ENCODE data around the gene RGSL1.
"Not testable (repeated sequence)": the region's sequence is repeated elsewhere in the genome, so short reads cannot be mapped to it uniquely, and the experiment has no call there.

RGSL1 gene

DNA sequence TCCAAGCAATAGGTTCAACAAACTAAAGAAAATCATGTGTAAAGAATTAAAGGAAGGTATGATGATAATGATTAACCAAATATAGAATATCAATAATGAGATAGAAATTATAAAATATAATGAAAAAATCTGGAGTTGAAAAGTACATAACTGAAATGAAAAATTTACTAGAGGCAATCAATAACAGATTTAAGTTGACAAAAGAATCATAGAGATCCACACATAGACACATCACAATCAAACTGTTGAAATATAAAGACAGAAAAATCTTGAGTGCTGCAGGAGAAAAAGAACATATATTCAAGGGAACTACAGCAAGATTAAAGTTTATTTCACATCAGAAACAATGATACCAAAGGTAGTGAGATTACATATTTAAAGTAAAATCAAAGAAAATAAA is 75.4 kb downstream of the RGSL1 start:
- in situ Hi-C loops (cut with MboI; ENCODE audit: low sequenced_read_pairs): no loop called here

DNA sequence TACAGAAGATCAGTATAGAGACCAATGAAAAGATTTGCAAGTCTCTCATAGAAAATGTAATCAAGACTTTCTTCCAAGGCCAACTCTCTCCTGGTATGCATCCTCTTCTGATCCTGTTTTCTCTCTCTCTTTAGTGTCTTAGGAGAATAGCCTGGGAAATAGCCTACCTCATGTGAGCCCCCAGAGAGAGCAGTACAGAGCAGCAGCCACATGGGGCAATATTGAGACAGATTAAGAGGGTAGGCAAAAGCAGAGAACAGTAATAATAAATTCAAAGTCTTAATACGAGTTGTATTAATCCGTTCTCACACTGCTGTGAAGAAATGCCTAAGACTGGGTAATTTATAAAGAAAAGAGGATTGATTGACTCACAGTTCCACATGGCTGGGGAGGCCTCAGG is 77.7 kb downstream of the RGSL1 start:
- in situ Hi-C loops (cut with MboI; ENCODE audit: low sequenced_read_pairs): no loop called here

DNA sequence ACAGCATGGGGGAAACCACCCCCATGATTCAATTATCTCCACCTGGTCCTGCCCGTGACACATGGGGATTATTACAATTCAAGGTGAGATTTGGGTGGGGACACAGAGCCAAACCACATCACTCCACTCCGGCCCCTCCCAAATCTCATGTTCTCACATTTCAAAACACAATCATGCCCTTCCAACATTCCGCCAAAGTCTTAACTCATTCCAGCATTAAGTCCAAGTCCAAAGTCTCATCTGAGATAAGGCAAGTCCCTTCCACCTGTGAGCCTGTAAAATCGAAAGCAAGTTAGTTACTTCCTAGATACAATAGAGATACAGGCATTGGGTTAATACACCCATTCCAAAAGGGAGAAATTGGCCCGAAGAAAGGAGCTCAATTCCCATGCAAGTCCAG is 78.3 kb downstream of the RGSL1 start:
- in situ Hi-C loops (cut with MboI; ENCODE audit: low sequenced_read_pairs): not testable (repeated sequence)

DNA sequence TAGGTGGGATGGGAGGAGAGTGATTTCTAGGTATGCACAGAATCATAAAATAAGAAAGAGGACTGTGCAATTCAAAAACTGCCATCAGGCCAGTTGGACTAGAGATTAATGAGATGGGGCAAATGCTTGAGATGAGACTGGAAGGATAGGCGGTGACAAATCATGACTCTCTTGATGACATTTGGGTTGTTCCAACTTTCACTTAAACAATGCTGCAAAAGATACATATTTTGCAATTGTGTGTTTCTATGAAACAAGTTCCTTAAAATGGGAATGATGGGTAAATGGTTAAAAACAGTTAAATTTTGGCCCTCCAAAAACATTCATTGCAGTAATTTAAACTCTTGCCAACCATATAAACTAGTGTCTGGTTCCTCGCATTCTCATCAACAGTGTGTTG is 84.0 kb downstream of the RGSL1 start:
- in situ Hi-C loops (cut with MboI; ENCODE audit: low sequenced_read_pairs): no loop called here

DNA sequence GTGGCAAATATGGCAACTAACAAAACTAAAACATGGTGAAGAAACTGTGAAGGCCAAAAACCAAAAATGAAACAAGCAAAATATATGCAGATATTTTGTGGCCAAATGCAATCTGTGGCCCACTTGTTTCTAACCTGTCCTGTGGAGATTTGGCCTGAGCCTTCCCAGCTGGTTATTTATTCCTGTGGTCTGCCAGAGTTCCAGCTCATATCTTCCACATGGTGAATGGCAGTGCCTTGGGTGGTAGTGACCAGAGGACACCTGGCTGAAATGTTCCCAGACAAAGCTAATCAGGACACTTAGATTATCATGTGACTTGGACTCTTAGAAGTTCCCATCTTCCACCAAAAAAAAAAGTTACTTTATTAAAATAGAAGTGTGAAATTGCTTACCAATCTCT is 99.4 kb downstream of the RGSL1 start:
- in situ Hi-C loops (cut with MboI; ENCODE audit: low sequenced_read_pairs): no loop called here

DNA sequence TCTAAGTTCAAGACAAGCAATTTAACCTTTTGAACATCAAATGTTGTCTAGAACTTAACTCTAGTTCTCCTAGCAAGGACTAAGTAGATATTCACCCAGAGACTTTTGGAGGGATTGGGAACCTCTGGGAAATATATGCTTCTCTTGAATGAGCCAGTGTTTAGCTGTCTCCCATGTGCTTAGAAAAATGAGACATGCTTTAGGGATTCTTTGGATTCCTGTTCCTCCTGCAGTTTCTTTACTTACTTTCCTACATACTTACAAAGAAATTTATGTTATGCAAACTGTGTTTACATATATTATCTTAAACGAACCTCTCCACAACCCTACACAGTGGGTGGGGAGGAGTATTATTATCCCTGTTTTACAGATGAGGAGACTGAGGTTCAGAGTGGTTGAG is 99.9 kb downstream of the RGSL1 start:
- in situ Hi-C loops (cut with MboI; ENCODE audit: low sequenced_read_pairs): no loop called here

DNA sequence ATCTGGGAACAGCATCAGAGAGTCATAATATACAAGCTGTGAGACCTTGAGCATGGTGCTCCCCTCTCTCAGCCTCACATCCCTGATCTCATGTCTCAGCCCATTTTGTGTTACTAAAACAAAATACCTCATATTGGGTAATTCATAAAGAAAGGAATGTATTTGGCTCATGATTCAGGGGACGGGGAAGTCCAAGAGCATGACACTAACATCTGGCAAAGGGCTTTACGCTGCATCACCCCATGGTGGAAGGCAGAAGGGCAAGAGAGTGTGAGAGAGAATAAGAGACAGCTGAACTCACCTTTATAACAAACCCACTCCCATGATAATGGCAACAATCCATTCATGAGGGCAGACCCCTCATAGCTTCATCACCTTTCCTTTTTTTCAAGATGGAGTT is 102.6 kb downstream of the RGSL1 start:
- in situ Hi-C loops (cut with MboI; ENCODE audit: low sequenced_read_pairs): no loop called here

DNA sequence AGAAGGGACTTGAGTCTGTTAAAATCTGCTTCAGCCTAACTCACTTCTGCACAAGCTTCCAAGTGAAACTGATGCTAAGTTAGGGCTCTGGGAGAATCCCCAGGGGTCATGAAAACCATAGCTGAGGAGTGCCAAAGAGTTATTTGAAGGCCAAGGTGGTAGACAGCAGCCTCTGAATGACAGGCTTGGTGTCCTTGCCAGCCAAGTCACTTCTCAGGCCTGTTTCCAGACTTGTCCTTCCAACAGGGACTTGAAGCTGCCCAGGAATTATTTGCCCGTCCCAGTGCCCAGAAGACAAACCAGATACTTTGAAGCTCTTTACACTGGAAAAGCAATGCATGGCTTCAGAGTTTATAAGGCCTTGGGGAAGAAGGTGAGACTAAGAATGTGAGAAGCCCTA is 105.5 kb downstream of the RGSL1 start:
- in situ Hi-C loops (cut with MboI; ENCODE audit: low sequenced_read_pairs): no loop called here

DNA sequence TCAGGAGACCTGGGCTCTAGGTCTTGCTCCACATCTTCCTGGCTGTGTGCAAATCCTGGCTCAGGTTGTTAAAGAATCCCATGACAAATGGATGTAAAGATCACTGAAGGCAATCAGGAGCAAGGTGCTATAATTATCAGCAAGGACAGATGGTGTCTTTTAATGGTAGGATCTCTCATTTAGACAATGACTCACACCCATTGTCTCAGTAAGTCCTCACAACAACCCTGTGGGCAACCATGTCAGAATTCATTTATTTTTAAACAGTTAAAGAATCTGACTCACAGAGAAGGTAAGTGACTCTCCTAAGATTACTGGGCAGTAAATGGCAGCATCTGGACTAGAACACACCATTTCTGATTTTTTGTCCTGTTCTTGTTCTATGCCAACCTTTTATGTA is 106.3 kb downstream of the RGSL1 start:
- in situ Hi-C loops (cut with MboI; ENCODE audit: low sequenced_read_pairs): no loop called here

DNA sequence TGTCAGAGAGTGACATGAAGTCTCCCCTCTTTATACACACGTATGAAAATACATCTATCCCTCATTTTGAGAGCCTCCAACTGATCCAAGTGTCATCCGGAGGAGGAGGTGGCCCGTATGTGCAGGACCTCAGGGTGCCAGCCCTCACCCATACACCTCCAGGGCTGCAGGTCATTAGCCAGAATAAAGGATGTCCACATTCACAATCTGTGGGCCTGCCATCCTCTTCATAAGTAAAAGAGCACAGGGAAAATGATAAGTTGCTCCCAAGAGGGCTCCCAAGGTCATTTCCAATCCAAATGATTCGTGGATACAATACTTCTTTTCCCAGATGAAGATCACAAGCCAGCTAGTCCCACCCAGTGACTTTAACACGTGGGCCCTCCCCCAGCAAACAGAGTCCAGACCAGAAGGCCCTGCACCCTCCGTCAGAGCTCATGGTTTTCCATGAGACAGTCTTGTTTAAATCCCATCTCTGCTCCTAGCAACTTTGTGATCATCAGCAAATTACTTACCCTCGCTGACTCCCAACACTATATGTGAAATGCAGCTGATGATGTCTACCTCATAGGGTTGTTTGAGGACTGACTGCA is 110.5 kb downstream of the RGSL1 start:
- in situ Hi-C loops (cut with MboI; ENCODE audit: low sequenced_read_pairs): no loop called here

DNA sequence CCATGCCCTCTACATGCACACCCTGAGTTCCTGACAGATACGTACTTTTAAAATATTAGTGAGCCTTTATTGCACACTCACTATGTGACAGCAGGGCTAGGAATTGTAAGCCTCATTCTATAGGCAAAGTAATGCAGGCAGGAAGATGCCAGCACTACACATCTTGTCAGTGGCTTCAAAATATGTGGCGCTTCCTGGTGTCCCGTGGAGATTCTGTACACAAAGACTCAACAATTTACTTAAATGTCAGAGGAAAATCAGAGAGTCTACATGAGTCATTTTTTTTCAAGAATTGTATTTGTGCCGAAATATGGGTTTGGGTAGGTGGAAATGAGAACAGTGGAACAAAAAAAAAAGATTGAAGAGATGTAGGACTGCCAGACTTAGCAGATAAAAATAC is 111.5 kb downstream of the RGSL1 start:
- in situ Hi-C loops (cut with MboI; ENCODE audit: low sequenced_read_pairs): no loop called here

DNA sequence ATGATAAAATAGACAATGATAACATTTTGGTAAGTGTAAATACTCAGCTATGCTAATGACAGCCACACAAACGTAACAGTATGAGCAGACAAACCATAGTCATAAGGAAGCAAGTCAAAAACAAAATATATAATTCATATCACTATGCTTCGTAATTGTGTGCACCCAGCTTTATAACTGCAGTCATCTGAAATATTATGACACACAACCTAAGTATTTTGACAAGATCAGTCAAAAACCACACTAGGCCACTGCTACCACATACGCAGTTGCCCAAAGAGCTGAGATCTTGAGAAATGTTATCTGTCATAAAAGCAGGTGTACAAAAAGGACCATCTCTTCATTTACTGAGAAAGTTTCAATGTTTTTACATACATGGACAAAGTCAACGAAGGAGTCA is 113.1 kb downstream of the RGSL1 start:
- in situ Hi-C loops (cut with MboI; ENCODE audit: low sequenced_read_pairs): no loop called here

DNA sequence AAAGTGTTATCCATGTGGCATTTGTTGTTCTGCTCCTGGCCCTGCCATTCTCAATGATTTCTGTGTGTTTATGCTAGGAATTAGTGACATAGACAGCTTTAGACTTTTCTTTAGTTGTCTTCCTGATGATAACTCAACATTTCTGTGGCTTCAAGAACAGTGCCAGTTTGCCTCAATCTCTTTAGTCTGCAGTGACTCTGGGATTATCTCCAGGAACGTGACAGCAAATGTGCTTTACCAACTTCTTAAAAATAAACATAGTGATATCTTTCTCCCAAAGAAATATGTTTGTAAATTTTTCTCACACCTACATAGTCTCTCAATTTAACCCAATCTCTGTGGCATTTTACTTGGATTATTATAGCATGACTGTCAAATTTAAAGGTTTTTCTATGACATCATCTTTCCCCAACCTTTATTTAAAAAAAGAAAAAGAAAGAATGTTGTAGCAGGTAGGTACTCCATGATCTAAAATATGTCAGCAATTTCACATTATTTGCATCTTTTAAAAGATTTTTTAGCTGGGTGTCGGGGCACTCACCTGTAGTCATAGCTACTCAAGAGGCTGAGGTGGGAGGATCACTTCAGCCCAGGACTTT is 114.6 kb downstream of the RGSL1 start:
- in situ Hi-C loops (cut with MboI; ENCODE audit: low sequenced_read_pairs): no loop called here

DNA sequence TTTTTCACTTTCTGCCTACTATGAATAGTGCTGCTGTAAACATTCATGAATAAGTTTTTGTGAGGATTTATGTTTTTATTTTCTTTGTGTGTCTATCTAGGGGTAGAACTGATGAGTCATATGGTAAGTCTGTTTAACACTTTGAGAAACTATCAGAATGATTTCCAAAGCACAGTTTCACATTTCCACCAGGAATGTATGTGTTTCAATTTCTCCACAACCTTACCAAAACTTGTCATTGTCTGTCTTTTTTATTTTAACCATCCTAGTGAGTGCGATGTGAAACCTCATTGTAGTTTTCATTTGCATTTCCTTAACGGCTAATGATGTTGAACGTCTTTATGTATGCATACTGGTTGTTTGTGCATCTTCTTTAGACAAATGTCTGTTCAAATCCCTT is 115.6 kb downstream of the RGSL1 start:
- in situ Hi-C loops (cut with MboI; ENCODE audit: low sequenced_read_pairs): no loop called here

DNA sequence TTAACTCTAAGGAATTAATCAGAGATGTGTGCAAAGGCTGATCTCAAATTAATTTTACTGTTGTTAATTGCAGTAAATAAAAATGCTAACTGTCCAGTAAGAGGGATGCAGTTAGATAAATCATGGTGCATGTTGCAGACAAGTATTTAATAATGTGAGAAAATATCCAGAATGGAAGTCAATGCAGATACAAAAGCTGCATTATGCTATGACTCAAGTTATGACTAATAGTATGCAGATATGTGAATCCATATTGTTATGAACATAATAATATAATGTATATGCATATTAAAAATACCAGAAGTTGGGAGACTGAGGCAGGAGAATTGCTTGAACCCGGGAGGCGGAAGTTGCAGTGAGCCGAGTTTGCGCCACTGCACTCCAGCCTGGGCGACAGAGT is 117.7 kb downstream of the RGSL1 start:
- in situ Hi-C loops (cut with MboI; ENCODE audit: low sequenced_read_pairs): no loop called here

DNA sequence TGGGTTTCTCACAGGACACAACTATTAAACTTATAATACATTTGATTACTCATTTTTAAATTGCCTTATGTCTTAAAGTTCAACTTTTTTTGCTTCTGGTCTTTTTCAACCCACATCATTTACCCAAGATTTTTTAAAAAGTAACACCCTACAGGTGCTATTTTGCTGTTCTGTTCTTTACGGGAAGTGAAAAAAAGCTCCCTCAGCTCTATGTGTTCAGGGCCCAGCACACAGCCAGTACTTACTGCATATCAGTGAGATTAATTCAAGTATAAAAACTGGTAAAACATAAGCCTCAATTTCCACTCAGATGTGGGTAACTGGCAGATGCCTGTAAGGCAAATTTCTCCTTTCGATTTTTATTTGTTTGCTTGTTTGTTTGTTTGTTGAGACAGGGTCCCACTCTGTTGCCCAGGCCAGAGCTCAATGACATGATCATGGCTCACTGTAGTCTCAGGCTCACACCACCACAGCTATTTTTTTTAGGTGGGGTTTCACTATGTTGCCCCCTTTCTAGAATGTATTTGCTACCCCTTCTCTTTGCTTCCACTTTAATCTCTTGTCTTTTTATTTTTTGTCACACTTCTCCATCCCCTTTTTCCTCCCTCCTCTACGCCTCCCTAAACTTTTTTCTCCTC is 118.8 kb downstream of the RGSL1 start:
- in situ Hi-C loops (cut with MboI; ENCODE audit: low sequenced_read_pairs): no loop called here

DNA sequence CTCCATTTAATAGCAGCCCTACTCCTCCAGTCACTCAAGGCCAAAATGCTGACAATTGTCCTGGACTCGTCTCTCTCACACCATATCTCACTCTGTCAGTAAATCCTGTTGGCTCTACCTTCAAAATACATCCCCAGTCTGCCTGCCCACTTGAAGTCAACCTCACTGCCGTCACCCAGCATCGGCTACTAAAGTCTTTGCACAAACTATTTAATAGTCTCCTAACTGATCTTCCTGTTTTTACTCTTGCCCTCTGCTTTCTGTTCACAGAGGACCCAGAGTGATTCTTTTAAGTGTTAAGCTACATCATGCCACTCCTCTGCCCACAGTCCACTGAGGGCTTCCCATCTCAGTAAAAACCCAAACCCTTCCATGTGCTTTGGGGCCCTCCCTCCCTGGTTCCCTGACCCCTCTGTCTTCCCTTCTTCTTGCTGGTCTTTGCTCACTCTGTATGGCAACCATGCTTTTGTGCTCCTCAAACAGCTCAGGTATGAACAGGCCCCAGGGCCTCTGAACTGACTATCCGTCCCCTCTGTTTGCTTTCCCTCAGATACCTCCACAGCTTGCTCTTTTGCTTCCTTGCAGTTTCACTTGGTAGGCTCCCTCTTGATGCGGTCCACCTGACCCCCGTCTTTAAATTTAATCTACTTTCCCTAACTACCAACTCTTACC is 120.1 kb downstream of the RGSL1 start:
- in situ Hi-C loops (cut with MboI; ENCODE audit: low sequenced_read_pairs): no loop called here

DNA sequence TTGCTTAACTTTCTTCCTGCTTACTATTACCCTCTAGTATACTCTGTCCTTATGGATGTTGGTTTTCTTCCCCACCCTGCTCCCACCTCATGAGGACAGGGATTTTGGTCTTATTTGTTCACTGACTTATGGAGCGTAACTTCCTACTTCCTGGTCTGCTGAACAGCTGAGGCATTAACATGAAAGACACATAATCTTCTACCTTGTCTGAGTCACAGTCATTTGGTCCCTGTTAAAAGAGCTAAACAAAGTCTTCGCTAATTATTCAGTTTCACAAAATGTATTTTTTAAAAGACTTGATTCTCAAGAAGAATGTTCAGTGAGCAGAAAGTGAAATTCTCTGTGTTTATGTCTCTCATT is 120.6 kb downstream of the RGSL1 start:
- in situ Hi-C loops (cut with MboI; ENCODE audit: low sequenced_read_pairs): no loop called here

DNA sequence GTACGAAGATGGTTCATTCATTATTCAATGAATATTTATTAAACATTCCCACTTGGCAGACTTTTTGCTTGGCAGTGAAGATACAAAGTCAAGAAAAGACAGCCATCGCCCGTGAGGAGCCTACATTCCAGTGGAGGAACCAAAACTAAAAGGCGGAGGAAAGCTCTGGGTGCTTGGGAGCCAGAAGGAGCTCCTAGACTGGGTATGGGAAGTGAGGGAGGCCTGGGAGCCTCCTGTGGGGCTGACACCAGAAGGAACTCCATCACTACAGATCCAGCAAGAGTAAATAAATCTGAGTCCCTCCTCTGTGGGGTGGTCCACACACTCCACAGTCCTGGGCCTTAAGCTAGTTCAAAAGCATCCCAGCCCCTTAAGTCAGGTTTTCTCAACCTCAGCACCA is 124.2 kb downstream of the RGSL1 start:
- in situ Hi-C loops (cut with MboI; ENCODE audit: low sequenced_read_pairs): no loop called here

DNA sequence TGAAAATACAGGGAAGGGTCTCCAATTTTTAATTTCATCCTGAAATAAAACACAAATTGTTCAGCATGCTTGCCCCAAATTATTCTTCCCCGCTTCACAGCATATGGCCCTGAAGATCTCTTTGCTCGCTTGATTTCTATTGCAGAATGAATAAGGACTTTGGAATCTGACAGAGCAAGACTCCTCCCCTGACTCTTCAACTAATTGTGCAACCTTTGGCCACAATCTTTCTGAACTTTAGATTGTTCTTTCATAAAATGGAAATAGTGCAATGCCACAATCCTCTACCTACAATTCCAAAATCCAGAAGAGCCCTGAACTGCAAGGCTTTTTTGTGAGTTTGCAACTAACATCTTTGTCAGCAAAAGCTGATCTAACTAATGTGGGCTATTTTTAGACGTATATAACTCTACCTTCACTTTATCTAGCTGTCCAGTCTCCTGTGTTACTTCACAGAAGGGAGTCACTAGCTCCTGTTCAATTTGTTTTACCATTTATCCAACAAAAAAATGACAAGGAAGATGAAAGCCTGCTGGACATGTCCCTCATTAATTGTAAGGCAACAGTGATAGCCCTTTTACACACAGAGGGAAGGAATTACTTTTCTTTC is 125.7 kb downstream of the RGSL1 start:
- in situ Hi-C loops (cut with MboI; ENCODE audit: low sequenced_read_pairs): no loop called here

DNA sequence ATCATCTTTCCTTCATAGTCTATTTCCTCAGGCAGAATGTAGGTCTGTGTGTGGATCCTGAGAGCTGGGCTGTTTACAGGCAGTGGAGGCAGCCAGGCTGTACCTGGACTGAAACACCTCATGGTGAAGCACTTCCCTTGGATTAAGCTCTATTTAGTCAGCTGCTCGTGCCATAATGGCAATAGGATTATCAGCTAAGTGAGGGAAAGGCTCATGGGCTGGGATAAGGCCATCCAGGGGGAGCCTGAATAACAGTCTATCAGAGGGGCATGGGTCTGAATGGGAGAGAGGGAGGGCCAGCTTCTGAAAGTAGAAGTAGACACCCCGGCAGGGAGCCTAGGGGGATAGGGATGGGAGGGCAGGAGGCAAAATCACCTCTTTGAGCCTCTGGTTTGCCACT is 130.8 kb downstream of the RGSL1 start:
- in situ Hi-C loops (cut with MboI; ENCODE audit: low sequenced_read_pairs): no loop called here

DNA sequence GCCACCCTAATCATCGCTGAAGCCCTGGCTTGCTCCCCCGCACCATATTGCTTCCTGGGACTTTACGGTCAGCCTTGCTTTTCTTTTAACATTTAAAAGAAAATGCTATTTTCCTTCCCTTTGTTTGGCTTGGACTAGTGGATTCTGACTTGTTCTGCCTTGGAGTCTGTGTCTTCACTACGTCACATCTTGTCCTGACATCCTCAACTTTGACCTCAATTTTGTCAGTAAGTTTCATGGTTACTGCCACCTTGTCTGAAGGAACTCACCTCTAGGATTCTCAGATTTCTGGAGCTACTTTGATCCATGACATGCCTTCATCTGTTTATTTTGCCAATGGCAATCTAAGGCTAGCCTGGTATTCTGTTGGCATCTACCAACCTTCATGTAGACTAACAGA is 134.8 kb downstream of the RGSL1 start:
- in situ Hi-C loops (cut with MboI; ENCODE audit: low sequenced_read_pairs): no loop called here

Data from HL-60/S4 treated with retinoic acid at 250 ng/mL for 4 days and 3 days (cell line).